GM12892 (cell line): ENCODE results near the gene ZNF793.

Source experiments
- POLR2AphosphoS5 ChIP-seq: IDR thresholded peaks from 2 replicates; pipeline ENCODE4 v1.6.1; 2011; ENCODE audit warnings: low read depth, low read length, control low read depth
- TAF1 ChIP-seq: IDR thresholded peaks from 2 replicates; pipeline ENCODE4 v1.6.1; 2011; ENCODE audit warnings: low read depth, mild to moderate bottlenecking, control low read depth, low read length, borderline replicate concordance

- no peak for TF ChIP-seq POLR2AphosphoS5
- no peak for TF ChIP-seq TAF1
These were observed 58.6 kb downstream of the ZNF793 start for GRCh38 chr19:37565370-37565669.
